ENCODE data around the gene TNK2. TPM values are rescaled to one million over a fixed set of nuclear protein-coding genes. Genes with fewer than 3 reads are reported as not detected.

The TNK2 gene
- total RNA-seq, 1 donor from 2014 or later: 39.1 TPM

GRCh38 chr3:195839260-195840010 lies 68.9 kb downstream of the TNK2 start:
- Mint-ChIP-seq H3K27me3 (ENCODE audit: low read depth, unreplicated experiment) (peaks cover 30% of the 10 kb centered on the region), H3K4me3 (ENCODE audit: unreplicated experiment) (no peak overlapping the region), H3K9me3 (ENCODE audit: unreplicated experiment) (peaks cover 3% of the 10 kb centered on the region), H3K4me1 (ENCODE audit: low read depth, unreplicated experiment) (no peaks in the 10 kb centered on the region), H3K36me3 (ENCODE audit: low read depth, unreplicated experiment) (no peaks in the 10 kb centered on the region), H3K27ac (ENCODE audit: unreplicated experiment) (no peak overlapping the region)
- H2AFZ ChIP-seq (ENCODE audit: low read depth, low read length): peak overlapping the region; percentile 21
- H3K9ac ChIP-seq (ENCODE audit: low read length): no peak overlapping the region
- no peaks in the 10 kb centered on the region for H3K79me2 ChIP-seq (ENCODE audit: insufficient read depth, low read length)
- H3K36me3 ChIP-seq (ENCODE audit: insufficient read depth, low read length): no peaks in the 10 kb centered on the region
- no peaks in the 10 kb centered on the region for H4K20me1 ChIP-seq (ENCODE audit: insufficient read depth, low read length)
- no peak overlapping the region for H3K4me2 ChIP-seq (ENCODE audit: low read length)
- H3K9me3 ChIP-seq (ENCODE audit: insufficient read depth, low read depth, low read length): no peaks in the 10 kb centered on the region
- DNase-seq (ENCODE audit: low read depth) (no peak), FAIRE-seq (no peak)
- no peak for TF ChIP-seq CTCF (IDR thresholded peaks at IDR 0.05; ENCODE audit: insufficient read depth, low read depth, low read length)
- TF ChIP-seq EZH2 (IDR thresholded peaks at IDR 0.05; ENCODE audit: insufficient read depth, low read length): no peak
- no peaks in the 10 kb centered on the region for H3K4me1 ChIP-seq (ENCODE audit: insufficient read depth, low read length)
- no peak overlapping the region for H3K4me3 ChIP-seq (ENCODE audit: insufficient read depth, low read depth, low read length)
- H3K27me3 ChIP-seq (ENCODE audit: insufficient read depth, low read length): peaks cover 10% of the 10 kb centered on the region
- no peak overlapping the region for H3K27ac ChIP-seq (ENCODE audit: low read depth, low read length)

- no peak for TF ChIP-seq CTCF (IDR thresholded peaks at IDR 0.05; ENCODE audit: insufficient read depth, low read depth, low read length)
- TF ChIP-seq EZH2 (IDR thresholded peaks at IDR 0.05; ENCODE audit: insufficient read depth, low read length): no peak
- Histone ChIP-seq H3K4me3 (ENCODE audit: insufficient read depth, low read depth, low read length) (no peak overlapping the region), H3K79me2 (ENCODE audit: insufficient read depth, low read length) (no peaks in the 10 kb centered on the region), H4K20me1 (ENCODE audit: insufficient read depth, low read length) (no peaks in the 10 kb centered on the region), H3K9me3 (ENCODE audit: insufficient read depth, low read depth, low read length) (no peaks in the 10 kb centered on the region), H3K9ac (ENCODE audit: low read length) (no peak overlapping the region), H3K4me2 (ENCODE audit: low read length) (no peak overlapping the region), H3K27ac (ENCODE audit: low read depth, low read length) (no peak overlapping the region), H3K27me3 (ENCODE audit: insufficient read depth, low read length) (peaks cover 10% of the 10 kb centered on the region), H3K4me1 (ENCODE audit: insufficient read depth, low read length) (no peaks in the 10 kb centered on the region), H3K36me3 (ENCODE audit: insufficient read depth, low read length) (no peaks in the 10 kb centered on the region), H2AFZ (ENCODE audit: low read depth, low read length) (no peak overlapping the region)
- DNase-seq (ENCODE audit: low read depth) (no peak), FAIRE-seq (no peak)
- Mint-ChIP-seq H3K4me1 (ENCODE audit: low read depth, unreplicated experiment) (no peaks in the 10 kb centered on the region), H3K9me3 (ENCODE audit: unreplicated experiment) (peaks cover 3% of the 10 kb centered on the region), H3K27me3 (ENCODE audit: low read depth, unreplicated experiment) (peaks cover 24% of the 10 kb centered on the region), H3K36me3 (ENCODE audit: low read depth, unreplicated experiment) (no peaks in the 10 kb centered on the region), H3K4me3 (ENCODE audit: unreplicated experiment) (no peak overlapping the region), H3K27ac (ENCODE audit: unreplicated experiment) (no peak overlapping the region)
Observed at GRCh38 chr3:195838714-195839113, 69.6 kb downstream of the TNK2 start.

- no peaks in the 10 kb centered on the region for H3K9me3 ChIP-seq (ENCODE audit: insufficient read depth, low read depth, low read length)
- FAIRE-seq (no peak), DNase-seq (ENCODE audit: low read depth) (no peak)
- Mint-ChIP-seq H3K36me3 (ENCODE audit: low read depth, unreplicated experiment) (no peaks in the 10 kb centered on the region), H3K4me3 (ENCODE audit: unreplicated experiment) (no peak overlapping the region), H3K27me3 (ENCODE audit: low read depth, unreplicated experiment) (peaks cover 24% of the 10 kb centered on the region), H3K27ac (ENCODE audit: unreplicated experiment) (no peak overlapping the region), H3K4me1 (ENCODE audit: low read depth, unreplicated experiment) (no peaks in the 10 kb centered on the region), H3K9me3 (ENCODE audit: unreplicated experiment) (peaks cover 3% of the 10 kb centered on the region)
- no peaks in the 10 kb centered on the region for H3K36me3 ChIP-seq (ENCODE audit: insufficient read depth, low read length)
- H2AFZ ChIP-seq (ENCODE audit: low read depth, low read length): no peak overlapping the region
- H3K27me3 ChIP-seq (ENCODE audit: insufficient read depth, low read length): peaks cover 10% of the 10 kb centered on the region
- H3K4me2 ChIP-seq (ENCODE audit: low read length): no peak overlapping the region
- H3K79me2 ChIP-seq (ENCODE audit: insufficient read depth, low read length): no peaks in the 10 kb centered on the region
- TF ChIP-seq CTCF (IDR thresholded peaks at IDR 0.05; ENCODE audit: insufficient read depth, low read depth, low read length) (no peak), EZH2 (IDR thresholded peaks at IDR 0.05; ENCODE audit: insufficient read depth, low read length) (no peak)
- H3K4me1 ChIP-seq (ENCODE audit: insufficient read depth, low read length): no peaks in the 10 kb centered on the region
- H3K9ac ChIP-seq (ENCODE audit: low read length): no peak overlapping the region
- no peaks in the 10 kb centered on the region for H4K20me1 ChIP-seq (ENCODE audit: insufficient read depth, low read length)
- H3K27ac ChIP-seq (ENCODE audit: low read depth, low read length): no peak overlapping the region
- H3K4me3 ChIP-seq (ENCODE audit: insufficient read depth, low read depth, low read length): no peak overlapping the region
Observed at GRCh38 chr3:195836476-195837135, 71.7 kb downstream of the TNK2 start.
